Breast epithelium (tissue), 3 donors: ENCODE data around the gene FEM1C.

Experiments
- POLR2A ChIP-seq: fragments of 450-650 bp; IDR thresholded peaks from one replicate; pipeline ENCODE4 v1.6.1; 2016; ENCODE audit warnings: antibody characterized with exemption, mild to moderate bottlenecking, moderate library complexity
- POLR2AphosphoS5 ChIP-seq, 3 donors: sonication (generic); formaldehyde crosslinking; IDR thresholded peaks; one replicate each; pipeline ENCODE4 v1.6.1; 2017; ENCODE audit warnings: antibody characterized with exemption in 3 of 3
- TF ChIP-seq, protein P1 (sequence below), 3 donors: fragments of 450-650 bp; IDR thresholded peaks; one replicate each; pipeline ENCODE4 v1.5.1; 2016 to 2017; ENCODE audit warnings: antibody characterized with exemption in 3 of 3, mild to moderate bottlenecking in 3 of 3, moderate library complexity in 3 of 3

DNA sequence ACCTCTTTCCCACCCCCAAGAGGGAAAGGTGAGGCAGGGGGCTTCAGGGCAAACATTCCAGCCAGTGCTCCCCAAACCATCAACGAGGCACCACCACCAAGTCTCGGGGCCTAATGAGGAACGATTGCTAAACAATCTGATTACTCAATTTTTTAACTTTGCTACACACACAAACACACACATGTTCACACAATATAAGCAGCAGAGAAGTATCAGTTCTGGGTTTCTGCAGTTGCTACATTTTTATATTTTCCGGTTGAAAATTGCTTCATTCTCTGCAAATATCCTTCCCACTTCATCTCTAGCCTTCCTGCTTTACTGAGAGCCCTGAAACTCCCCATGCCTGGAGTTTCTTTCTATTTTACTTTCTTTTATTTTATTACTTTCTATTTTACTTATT lies 60.2 kb downstream of the FEM1C start:
- TF ChIP-seq, protein P1, sequence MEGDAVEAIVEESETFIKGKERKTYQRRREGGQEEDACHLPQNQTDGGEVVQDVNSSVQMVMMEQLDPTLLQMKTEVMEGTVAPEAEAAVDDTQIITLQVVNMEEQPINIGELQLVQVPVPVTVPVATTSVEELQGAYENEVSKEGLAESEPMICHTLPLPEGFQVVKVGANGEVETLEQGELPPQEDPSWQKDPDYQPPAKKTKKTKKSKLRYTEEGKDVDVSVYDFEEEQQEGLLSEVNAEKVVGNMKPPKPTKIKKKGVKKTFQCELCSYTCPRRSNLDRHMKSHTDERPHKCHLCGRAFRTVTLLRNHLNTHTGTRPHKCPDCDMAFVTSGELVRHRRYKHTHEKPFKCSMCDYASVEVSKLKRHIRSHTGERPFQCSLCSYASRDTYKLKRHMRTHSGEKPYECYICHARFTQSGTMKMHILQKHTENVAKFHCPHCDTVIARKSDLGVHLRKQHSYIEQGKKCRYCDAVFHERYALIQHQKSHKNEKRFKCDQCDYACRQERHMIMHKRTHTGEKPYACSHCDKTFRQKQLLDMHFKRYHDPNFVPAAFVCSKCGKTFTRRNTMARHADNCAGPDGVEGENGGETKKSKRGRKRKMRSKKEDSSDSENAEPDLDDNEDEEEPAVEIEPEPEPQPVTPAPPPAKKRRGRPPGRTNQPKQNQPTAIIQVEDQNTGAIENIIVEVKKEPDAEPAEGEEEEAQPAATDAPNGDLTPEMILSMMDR (IDR thresholded peaks at IDR 0.05), result no peak
- TF ChIP-seq POLR2A (no peak), POLR2AphosphoS5 (IDR thresholded peaks at IDR 0.05) (no peak)
